K562 (cell line): ENCODE results near the gene RNH1. TPM values are rescaled to one million over a fixed set of nuclear protein-coding genes. Genes with fewer than 3 reads are reported as not detected.
A peak's percentile ranks its signal among the peaks of the same experiment; 100 is the strongest.

ENCODE experiments used
- HEY1 ChIP-seq: fragments of 250-450 bp; sonication (Bioruptor Pico); IDR thresholded peaks from 2 replicates; pipeline ENCODE4 v1.5.0; 2020; ENCODE audit warnings: mild to moderate bottlenecking, moderate library complexity, borderline replicate concordance
- MYC ChIP-seq, 2 experiments: fragments of 250-450 bp in 1 of 2; sonication (Bioruptor Pico) in 1 of 2; IDR thresholded peaks; 2 replicates each; pipeline versions ENCODE4 v1.5.1 to v1.6.1; 2012 to 2021; ENCODE audit warnings: low read depth in 2 of 2, borderline replicate concordance in 1 of 2, improper control_type of control experiment in 1 of 2, low read length in 1 of 2, mild to moderate bottlenecking in 1 of 2, moderate library complexity in 1 of 2
- PHB2 ChIP-seq: fragments of 450-650 bp; IDR thresholded peaks from 2 replicates; pipeline ENCODE4 v1.6.1; 2017; ENCODE audit warnings: low read depth
- RFX1 ChIP-seq: fragments of 450-650 bp; IDR thresholded peaks from 2 replicates; pipeline ENCODE4 v1.6.1; 2016; ENCODE audit warnings: mild to moderate bottlenecking, moderate library complexity
- XRCC5 ChIP-seq: fragments of 200-400 bp; formaldehyde crosslinking; IDR thresholded peaks from 2 replicates; pipeline ENCODE4 v1.6.1; 2017; ENCODE audit warnings: low read depth, mild to moderate bottlenecking, low read length
- ZNF165 ChIP-seq: fragments of 250-450 bp; sonication (Bioruptor Pico); IDR thresholded peaks from 2 replicates; pipeline ENCODE4 v1.4.0; 2020; ENCODE audit warnings: borderline replicate concordance
- polyA plus RNA-seq, 8 experiments: library from polyadenylated mRNA; depleted of rRNA in 4 of 8; stranded (reverse) in 5 of 8; unstranded in 3 of 8; fragments of >200 nt; fragmentation: Nextera tagmentation in 2 of 8; fragmentation: Illumina TruSeq in 1 of 8; extraction: Ambion mirVana in 2 of 8; extraction: Trizol in 1 of 8; gene quantifications; 2 replicates each; pipeline versions ENCODE4 v1.2.1 to v1.2.3, GENCODE V29; 2011 to 2014; ENCODE audit warnings: inconsistent platforms in 1 of 8, missing spikeins in 1 of 8
- total RNA-seq, 7 experiments: library from RNA; depleted of rRNA in 6 of 7; stranded (reverse); fragments of >200 nt in 6 of 7; fragmentation: Illumina TruSeq in 2 of 7; extraction: Trizol in 2 of 7; gene quantifications; 2 replicates each; pipeline versions ENCODE4 v1.2.1 to v1.2.3, GENCODE V29; 2011 to 2021; ENCODE audit warnings: low replicate concordance in 1 of 7
- TF ChIP-seq, protein P1 (sequence below): sonication (generic); formaldehyde crosslinking; IDR thresholded peaks from 2 replicates; pipeline ENCODE4 v1.4.0; 2020; ENCODE audit warnings: mild to moderate bottlenecking, missing genetic modification reagents
- TF ChIP-seq, protein P2 (sequence below): fragments of 450-650 bp; formaldehyde crosslinking; conservative IDR thresholded peaks from 2 replicates; pipeline ENCODE4 v1.4.0; 2022; ENCODE audit warnings: mild to moderate bottlenecking, missing genetic modification characterization
- TF ChIP-seq, protein P3 (sequence below): fragments of 250-450 bp; sonication (Bioruptor Pico); IDR thresholded peaks from 2 replicates; pipeline ENCODE4 v1.4.0; 2020
- TF ChIP-seq, protein P4 (sequence below): fragments of 250-450 bp; sonication (Bioruptor Pico); IDR thresholded peaks from 2 replicates; pipeline ENCODE4 v1.4.0; 2020
- TF ChIP-seq, protein P5 (sequence below): sonication (generic); formaldehyde crosslinking; IDR thresholded peaks from 2 replicates; pipeline ENCODE4 v1.8.1; 2023; ENCODE audit warnings: mild to moderate bottlenecking, missing genetic modification reagents
- TF ChIP-seq, protein P6 (sequence below): sonication (generic); formaldehyde crosslinking; IDR thresholded peaks from 2 replicates; pipeline ENCODE4 v1.8.0; 2023; ENCODE audit warnings: mild to moderate bottlenecking, missing genetic modification reagents

The RNH1 gene
- total and polyA plus RNA-seq, 9 of the 15 experiments (the other 6 are each of a cell fraction or from before 2014, with no cell fraction given) = 2.5 to 160 (median 44.3) TPM

DNA sequence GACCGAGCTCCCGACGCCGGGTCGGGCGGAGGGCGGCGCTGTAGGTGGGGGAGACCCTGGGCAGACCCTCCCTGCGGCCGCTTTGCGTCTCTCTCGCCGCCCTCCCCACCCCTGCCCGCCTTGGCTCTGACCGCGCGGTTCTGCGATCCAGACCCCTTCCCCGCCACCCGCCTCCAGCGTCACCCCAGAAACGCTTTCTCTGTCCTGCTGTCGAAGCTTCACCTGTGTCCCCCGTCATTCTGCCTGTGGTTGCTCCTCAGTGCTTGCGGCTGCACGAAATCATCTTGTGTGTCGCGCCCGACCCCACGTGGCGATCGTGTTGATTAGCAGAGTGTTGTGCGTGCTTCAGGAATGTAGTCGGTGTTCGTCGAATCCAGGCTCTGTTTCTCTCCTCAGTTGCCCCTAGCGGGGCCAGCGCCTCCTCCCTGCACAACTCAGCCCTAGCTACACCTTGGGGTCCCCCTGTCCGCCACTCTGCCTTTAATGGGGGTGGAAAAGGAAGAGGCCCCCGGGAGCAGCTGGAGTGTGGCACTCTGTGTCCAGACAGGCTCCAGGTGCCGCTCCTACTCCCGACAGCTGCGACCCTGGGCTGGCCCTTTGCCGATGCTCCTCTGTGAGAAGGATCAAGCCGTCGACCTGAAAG lies 56.1 kb downstream of the RNH1 start (continued):
- peak; percentile 86 for TF ChIP-seq MYC (IDR thresholded peaks at IDR 0.05; ENCODE audit: low read depth, low read length)
- TF ChIP-seq MYC (CRISPR knock-in tag; IDR thresholded peaks at IDR 0.05; ENCODE audit: borderline replicate concordance, low read depth) = no peak; the same call in 1 of the 2 replicates
- no peak for TF ChIP-seq RFX1
- TF ChIP-seq, protein P1, sequence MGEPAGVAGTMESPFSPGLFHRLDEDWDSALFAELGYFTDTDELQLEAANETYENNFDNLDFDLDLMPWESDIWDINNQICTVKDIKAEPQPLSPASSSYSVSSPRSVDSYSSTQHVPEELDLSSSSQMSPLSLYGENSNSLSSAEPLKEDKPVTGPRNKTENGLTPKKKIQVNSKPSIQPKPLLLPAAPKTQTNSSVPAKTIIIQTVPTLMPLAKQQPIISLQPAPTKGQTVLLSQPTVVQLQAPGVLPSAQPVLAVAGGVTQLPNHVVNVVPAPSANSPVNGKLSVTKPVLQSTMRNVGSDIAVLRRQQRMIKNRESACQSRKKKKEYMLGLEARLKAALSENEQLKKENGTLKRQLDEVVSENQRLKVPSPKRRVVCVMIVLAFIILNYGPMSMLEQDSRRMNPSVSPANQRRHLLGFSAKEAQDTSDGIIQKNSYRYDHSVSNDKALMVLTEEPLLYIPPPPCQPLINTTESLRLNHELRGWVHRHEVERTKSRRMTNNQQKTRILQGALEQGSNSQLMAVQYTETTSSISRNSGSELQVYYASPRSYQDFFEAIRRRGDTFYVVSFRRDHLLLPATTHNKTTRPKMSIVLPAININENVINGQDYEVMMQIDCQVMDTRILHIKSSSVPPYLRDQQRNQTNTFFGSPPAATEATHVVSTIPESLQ (CRISPR knock-in tag) = peak; percentile 86; the same call in 1 of the 2 replicates
- TF ChIP-seq ZNF165 (CRISPR knock-in tag) = no peak
- TF ChIP-seq, protein P2, sequence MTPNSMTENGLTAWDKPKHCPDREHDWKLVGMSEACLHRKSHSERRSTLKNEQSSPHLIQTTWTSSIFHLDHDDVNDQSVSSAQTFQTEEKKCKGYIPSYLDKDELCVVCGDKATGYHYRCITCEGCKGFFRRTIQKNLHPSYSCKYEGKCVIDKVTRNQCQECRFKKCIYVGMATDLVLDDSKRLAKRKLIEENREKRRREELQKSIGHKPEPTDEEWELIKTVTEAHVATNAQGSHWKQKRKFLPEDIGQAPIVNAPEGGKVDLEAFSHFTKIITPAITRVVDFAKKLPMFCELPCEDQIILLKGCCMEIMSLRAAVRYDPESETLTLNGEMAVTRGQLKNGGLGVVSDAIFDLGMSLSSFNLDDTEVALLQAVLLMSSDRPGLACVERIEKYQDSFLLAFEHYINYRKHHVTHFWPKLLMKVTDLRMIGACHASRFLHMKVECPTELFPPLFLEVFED = no peak
- TF ChIP-seq PHB2 = no peak
- TF ChIP-seq, protein P3, sequence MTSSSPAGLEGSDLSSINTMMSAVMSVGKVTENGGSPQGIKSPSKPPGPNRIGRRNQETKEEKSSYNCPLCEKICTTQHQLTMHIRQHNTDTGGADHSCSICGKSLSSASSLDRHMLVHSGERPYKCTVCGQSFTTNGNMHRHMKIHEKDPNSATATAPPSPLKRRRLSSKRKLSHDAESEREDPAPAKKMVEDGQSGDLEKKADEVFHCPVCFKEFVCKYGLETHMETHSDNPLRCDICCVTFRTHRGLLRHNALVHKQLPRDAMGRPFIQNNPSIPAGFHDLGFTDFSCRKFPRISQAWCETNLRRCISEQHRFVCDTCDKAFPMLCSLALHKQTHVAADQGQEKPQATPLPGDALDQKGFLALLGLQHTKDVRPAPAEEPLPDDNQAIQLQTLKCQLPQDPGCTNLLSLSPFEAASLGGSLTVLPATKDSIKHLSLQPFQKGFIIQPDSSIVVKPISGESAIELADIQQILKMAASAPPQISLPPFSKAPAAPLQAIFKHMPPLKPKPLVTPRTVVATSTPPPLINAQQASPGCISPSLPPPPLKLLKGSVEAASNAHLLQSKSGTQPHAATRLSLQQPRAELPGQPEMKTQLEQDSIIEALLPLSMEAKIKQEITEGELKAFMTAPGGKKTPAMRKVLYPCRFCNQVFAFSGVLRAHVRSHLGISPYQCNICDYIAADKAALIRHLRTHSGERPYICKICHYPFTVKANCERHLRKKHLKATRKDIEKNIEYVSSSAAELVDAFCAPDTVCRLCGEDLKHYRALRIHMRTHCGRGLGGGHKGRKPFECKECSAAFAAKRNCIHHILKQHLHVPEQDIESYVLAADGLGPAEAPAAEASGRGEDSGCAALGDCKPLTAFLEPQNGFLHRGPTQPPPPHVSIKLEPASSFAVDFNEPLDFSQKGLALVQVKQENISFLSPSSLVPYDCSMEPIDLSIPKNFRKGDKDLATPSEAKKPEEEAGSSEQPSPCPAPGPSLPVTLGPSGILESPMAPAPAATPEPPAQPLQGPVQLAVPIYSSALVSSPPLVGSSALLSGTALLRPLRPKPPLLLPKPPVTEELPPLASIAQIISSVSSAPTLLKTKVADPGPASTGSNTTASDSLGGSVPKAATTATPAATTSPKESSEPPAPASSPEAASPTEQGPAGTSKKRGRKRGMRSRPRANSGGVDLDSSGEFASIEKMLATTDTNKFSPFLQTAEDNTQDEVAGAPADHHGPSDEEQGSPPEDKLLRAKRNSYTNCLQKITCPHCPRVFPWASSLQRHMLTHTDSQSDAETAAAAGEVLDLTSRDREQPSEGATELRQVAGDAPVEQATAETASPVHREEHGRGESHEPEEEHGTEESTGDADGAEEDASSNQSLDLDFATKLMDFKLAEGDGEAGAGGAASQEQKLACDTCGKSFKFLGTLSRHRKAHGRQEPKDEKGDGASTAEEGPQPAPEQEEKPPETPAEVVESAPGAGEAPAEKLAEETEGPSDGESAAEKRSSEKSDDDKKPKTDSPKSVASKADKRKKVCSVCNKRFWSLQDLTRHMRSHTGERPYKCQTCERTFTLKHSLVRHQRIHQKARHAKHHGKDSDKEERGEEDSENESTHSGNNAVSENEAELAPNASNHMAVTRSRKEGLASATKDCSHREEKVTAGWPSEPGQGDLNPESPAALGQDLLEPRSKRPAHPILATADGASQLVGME = no peak
- no peak for TF ChIP-seq XRCC5
- TF ChIP-seq, protein P4, sequence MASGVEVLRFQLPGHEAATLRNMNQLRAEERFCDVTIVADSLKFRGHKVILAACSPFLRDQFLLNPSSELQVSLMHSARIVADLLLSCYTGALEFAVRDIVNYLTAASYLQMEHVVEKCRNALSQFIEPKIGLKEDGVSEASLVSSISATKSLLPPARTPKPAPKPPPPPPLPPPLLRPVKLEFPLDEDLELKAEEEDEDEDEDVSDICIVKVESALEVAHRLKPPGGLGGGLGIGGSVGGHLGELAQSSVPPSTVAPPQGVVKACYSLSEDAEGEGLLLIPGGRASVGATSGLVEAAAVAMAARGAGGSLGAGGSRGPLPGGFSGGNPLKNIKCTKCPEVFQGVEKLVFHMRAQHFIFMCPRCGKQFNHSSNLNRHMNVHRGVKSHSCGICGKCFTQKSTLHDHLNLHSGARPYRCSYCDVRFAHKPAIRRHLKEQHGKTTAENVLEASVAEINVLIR (CRISPR knock-in tag) = no peak
- TF ChIP-seq HEY1 (CRISPR knock-in tag) = no peak
- TF ChIP-seq, protein P5, sequence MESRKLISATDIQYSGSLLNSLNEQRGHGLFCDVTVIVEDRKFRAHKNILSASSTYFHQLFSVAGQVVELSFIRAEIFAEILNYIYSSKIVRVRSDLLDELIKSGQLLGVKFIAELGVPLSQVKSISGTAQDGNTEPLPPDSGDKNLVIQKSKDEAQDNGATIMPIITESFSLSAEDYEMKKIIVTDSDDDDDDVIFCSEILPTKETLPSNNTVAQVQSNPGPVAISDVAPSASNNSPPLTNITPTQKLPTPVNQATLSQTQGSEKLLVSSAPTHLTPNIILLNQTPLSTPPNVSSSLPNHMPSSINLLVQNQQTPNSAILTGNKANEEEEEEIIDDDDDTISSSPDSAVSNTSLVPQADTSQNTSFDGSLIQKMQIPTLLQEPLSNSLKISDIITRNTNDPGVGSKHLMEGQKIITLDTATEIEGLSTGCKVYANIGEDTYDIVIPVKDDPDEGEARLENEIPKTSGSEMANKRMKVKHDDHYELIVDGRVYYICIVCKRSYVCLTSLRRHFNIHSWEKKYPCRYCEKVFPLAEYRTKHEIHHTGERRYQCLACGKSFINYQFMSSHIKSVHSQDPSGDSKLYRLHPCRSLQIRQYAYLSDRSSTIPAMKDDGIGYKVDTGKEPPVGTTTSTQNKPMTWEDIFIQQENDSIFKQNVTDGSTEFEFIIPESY (CRISPR knock-in tag) = no peak
- TF ChIP-seq, protein P6, sequence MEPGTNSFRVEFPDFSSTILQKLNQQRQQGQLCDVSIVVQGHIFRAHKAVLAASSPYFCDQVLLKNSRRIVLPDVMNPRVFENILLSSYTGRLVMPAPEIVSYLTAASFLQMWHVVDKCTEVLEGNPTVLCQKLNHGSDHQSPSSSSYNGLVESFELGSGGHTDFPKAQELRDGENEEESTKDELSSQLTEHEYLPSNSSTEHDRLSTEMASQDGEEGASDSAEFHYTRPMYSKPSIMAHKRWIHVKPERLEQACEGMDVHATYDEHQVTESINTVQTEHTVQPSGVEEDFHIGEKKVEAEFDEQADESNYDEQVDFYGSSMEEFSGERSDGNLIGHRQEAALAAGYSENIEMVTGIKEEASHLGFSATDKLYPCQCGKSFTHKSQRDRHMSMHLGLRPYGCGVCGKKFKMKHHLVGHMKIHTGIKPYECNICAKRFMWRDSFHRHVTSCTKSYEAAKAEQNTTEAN (CRISPR knock-in tag) = no peak
